ENCODE results near the gene SNAPC4.
"Not testable (repeated sequence)": the region's sequence is repeated elsewhere in the genome, so short reads cannot be mapped to it uniquely, and the experiment has no call there.

The SNAPC4 gene

DNA sequence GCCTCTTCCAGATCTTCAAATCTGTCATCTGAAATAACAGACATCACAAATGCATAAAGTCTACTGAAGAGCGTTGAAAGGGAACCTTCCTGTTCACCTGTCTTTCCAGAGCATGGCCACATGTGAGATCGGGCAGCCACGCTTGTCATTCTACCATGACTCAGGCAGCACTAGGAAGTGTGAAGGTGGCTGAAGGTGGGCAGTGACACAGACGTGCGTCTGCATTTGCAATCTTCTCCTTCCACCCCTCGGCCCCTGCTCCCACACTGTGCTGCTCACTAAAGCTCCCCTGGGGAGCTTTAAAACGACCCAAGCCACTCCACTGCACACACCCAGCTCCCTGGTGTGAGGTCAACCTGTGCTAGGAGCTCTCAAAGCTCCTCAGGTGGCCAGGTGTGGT lies 7.9 kb upstream of the SNAPC4 start:
- no peak for DNase-seq (ENCODE audit: low spot score)

DNA sequence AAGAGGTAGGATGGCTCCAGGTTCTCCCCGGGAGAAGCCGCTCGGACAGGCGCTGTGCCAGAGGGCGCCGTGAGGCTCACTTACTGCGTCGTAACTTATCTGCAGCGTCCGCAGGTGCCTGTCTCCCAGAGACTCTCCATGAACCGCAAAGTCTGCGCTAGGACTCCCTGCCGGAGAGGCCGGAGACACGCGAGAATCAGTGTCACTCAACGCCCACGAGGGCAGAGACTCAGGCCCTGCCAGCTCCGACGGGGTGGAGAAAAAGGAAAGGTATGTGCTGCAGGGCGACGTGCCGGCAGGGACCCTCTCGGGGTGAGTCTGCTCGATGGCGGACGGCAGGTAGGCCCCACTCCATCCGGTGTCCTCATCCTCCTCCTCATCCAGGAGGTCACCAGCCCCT lies 7.1 kb upstream of the SNAPC4 start:
- DNase-seq (ENCODE audit: low spot score), result not testable (repeated sequence)

DNA sequence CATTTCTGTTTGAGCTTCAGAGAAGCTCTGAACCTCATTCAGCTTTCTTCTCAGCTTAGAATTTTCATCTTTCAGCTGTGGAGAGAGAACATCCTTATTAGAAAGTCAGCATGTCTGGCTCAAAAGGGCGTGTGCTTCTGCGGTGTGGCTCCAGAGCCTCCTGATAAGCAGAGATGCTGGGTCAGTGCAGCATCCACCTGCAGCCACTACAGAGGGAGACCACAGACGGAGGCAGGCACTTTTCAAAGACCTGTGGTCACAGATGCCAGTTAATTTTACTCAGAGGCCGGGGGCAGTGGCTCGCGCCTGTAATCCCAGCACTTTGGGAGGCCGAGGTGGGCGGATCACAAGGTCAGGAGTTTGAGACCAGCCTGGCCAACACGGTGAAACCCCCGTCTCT lies 5.9 kb upstream of the SNAPC4 start:
- DNase-seq (ENCODE audit: low spot score), result not testable (repeated sequence)

GRCh38 chr9:136405481-136405880 lies 5.5 kb upstream of the SNAPC4 start:
- DNase-seq (ENCODE audit: low spot score), result no peak

DNA sequence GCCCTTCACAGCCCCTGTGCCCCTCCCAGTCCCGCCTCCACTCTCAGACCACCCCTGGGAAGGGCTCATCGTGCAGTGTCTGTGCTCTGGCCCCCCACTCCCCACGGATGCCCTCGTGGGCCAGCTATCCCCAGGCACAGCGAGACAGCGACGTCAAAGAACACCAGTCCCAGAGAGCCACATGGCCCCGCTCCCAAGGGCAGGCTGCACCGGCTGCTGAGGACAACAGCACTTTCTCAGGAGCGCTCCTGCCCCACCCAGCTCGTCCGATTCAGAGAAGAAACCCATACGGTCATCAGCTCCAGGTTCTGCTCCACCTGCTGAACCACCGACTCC lies 4.8 kb upstream of the SNAPC4 start:
- no peak for DNase-seq (ENCODE audit: low spot score)

- no peak for DNase-seq (ENCODE audit: low spot score)
These were observed 4.2 kb upstream of the SNAPC4 start for GRCh38 chr9:136403915-136404800.

DNA sequence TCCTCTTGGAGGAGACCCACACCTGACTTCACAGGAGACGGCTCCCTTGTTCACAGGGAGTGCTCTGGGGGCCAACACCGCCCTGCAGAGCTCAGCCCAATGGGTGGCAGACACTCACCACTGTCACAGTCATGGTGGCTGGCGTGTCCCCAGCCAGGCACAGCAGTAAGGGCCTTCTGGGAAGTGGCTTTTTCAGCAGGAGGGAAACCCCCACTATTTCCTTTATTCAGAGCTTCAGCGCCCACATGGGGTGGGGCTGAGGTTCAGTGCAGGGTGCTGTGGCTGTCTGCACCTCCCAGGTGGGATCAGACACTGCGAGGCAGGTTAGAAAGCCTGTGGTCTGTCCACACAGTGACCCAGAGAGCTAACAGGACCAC lies 3.6 kb upstream of the SNAPC4 start:
- DNase-seq (ENCODE audit: low spot score), result no peak

DNA sequence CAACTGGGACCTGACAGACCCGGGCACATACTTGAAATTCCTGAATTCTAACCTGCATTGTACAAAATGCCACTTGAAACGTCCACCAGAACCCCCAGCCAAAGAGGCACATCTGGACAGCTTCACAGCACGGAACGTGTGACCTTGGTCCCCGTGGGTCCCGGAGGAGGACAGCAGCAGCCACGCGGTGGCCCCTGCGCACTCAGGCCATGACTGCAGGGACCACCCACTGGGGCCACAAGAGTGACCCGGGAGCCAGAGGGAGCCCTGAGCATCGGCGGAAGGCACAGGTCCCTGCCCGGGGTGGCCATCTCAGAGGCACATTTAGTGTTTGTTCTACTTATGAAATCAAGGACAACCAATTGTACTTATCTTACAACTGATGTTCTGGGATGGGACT lies 2.1 kb upstream of the SNAPC4 start:
- no peak for DNase-seq (ENCODE audit: low spot score)

GRCh38 chr9:136401173-136401922 lies 1.4 kb upstream of the SNAPC4 start:
- no peak for DNase-seq (ENCODE audit: low spot score)

GRCh38 chr9:136399176-136400037 lies 563 bp downstream of the SNAPC4 start:
- DNase-seq (ENCODE audit: low spot score), result peak; percentile 50

DNA sequence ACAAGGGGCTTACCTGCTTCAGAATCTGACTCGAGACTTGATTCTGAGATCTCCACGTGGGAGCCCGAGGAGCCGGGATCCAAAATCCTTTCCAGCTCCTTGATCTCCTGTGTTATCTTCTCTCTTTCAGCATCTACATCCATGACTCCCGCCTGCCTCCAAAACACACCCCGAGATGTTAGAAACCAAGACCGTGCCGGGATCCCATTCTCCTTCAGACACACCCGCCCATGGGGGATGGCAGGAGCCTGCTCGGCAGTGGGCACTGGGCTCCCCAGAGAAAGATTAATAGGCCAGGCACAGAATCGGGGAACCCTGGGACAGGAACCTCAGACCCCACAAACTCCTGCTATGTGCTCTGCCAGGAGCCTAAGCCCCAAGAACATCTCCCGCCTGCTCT lies 1.7 kb downstream of the SNAPC4 start:
- DNase-seq (ENCODE audit: low spot score), result no peak

DNA sequence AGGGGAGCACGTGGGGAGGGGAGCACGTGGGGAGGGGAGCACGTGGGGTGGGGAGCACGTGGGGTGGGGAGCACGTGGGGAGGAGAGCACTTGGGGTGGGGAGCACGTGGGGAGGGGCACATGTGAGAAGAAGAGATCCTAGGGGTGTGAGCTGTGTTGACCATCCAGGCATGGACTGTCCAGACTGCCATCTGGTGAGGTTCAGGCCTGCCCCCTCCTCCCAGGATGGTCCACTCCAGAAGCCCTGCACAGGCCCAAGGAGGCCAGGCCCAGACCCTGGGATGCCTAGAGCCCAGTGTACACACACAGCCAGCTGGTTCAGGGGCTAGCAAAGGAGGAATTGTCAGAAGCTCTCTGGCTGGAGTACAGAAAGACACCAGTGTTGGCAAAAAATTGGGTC lies 2.3 kb downstream of the SNAPC4 start:
- no peak for DNase-seq (ENCODE audit: low spot score)

DNA sequence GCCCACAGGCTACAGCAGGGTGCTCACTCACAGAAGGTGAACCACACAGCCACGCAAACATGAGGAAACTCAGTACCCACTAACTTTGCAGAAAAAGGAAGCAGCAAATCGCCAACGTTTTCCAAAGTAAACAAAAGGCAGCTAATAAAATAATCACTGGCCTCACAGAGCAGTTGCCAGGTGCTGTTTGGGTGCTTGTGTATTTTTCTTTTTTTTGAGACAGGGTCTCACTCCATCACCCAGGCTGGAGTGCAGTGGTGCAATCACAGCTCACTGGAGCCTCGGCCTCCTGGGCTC lies 3.8 kb downstream of the SNAPC4 start:
- no peak for DNase-seq (ENCODE audit: low spot score)

- no peak for DNase-seq (ENCODE audit: low spot score)
These were observed 4.4 kb downstream of the SNAPC4 start for GRCh38 chr9:136395345-136396218.

- no peak for DNase-seq (ENCODE audit: low spot score)
These were observed 5.0 kb downstream of the SNAPC4 start for GRCh38 chr9:136395020-136395340.

GRCh38 chr9:136394312-136395019 lies 5.5 kb downstream of the SNAPC4 start:
- DNase-seq (ENCODE audit: low spot score), result no peak

DNA sequence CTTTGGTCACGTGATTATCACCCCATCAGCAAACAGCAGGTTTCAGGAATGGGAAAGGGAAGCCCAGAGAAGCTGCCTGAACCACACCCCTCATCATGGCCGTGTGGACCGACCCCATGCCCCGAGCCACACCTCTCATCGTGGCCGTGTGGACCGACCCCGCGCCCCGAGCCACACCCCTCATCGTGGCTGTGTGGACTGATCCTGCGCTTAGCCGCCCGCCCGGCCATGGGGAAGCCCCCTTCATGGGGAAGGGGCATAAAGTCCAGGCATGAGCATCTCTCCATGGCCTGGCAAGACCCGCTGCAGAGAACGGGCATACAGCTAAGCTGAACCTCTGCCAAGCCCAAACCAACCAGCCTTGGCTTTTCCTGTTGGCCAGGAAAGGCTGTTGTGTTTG lies 6.4 kb downstream of the SNAPC4 start:
- DNase-seq (ENCODE audit: low spot score), result no peak

DNA sequence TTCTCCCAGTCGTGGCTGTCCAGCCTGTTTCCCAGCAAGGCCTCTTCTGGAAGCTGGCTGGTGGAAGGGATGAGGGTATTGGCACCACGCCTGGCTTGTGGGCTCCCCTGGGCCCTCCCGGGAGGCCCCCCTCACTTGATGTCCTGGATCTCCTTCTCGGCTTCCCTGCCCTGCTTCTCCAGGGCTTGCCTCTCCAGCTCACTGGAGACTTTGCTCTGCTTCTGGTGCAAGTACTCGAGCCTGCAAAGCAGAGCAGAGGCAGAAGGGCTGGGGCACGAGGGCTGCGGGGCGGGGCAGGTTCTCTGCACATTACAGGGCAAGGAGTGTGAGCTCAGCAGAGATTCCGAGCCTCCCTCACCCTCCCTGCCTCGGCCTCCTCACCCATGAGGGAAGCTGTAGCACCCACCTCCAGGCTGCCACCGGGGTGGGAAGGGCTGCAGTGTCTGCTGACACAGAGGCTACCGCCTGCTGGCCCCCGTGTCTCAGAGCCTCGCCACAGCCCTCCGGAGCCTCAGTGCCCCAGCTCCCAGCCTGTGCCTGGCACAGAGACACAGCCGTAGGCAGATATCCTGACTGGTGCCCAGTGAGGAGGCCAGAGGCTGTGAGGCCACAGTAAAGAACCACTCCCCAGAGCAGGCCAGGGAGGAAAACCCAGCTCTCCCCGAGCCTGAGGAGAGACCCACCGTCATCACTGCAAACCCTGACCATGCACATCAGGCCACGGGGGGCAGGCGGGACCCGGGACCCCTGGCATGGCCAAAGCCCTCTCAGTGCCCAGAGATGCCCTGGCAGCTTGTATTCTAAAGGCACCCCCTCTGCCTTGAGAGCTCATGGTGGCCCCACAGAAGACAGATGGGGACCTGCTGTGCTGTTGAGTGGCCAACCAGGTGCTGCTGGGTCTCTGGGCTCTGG lies 7.2 kb downstream of the SNAPC4 start:
- DNase-seq (ENCODE audit: low spot score), result no peak

DNA sequence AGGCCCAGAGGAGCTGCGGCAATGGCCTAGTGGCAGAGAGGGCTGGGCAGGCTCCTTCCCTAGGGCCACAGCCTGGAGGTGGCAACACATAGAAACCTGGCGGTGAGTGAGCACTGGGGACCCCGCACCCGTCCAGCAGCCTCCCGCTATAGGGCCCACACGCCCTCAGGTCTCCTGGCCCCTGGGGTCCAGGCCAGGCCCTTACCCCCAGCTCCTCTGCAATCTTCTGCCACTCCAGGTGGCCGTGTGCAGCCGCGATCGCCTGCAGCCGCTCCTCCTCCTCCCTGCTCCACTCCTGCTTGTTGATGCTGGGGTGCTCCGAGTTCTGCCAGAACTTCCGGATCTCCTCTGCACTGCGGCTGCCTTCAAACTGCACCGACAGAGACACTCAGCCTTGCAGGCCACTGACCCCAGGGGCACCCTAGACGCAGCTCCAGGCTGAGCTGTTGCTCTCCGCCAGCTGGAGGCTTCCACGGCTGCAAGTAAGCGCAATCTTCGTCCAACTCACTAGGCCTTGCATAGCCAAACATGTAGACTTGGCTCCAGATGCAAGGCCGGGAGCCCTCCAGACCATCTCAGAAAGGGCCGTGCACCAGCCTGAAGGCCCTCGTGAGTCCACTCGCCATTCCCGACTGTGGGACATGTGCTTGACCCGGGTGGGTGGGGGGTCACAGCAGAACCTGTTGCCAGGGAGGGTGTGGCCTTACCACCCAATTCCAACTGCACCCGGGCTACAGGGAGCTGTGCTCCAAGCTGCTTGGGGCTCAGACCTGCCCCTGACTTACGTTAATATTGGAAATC lies 8.0 kb downstream of the SNAPC4 start:
- DNase-seq (ENCODE audit: low spot score), result no peak
